NCI-H524 treated with DMSO at 0.1 percent for 48 hours (cell line): ENCODE results near the gene SPATC1L.
"Not testable (repeated sequence)": the region's sequence is repeated elsewhere in the genome, so short reads cannot be mapped to it uniquely, and the experiment has no call there.

ENCODE experiments used
- DNase-seq: peaks from one replicate; lab custom pipeline; 2025; lab: John Stamatoyannopoulos, UW

SPATC1L gene

DNA sequence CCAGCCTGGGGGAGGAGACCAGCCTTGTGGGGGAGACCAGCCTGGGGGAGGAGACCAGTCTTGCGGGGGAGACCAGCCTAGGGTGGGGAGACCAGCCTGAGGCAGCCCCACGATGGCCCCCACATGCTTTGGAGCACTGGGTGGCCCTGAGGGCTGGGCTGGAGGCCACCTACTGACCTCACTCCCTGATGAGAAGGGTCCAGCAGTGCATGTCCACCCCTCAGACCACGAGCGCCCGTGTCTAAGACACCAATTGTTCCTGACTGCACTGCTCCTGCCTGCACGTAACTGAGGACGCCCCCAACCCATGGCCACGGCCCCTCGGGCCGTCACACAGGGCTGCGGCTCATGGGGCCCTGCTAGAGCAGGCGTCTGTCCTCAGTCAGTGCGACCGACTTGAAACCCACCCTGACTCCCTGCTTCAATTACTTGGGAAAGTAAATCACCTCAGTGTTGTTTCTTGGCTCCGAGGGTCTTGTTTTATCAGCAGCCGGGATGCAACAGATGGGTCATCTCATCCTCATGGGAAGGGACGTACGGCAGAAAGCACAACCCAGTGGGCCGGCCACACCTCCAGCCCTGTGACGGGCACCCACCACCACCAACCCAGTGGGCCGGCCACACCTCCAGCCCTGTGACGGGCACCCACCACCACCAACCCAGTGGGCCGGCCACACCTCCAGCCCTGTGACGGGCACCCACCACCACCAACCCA lies at the start of gene SPATC1L:
Gene SPATC1L, minus strand, starts transcription at position 550 of the 715 bp plus-strand sequence. CDS start 1,643 bp downstream, outside the sequence.
- no peak for DNase-seq

DNA sequence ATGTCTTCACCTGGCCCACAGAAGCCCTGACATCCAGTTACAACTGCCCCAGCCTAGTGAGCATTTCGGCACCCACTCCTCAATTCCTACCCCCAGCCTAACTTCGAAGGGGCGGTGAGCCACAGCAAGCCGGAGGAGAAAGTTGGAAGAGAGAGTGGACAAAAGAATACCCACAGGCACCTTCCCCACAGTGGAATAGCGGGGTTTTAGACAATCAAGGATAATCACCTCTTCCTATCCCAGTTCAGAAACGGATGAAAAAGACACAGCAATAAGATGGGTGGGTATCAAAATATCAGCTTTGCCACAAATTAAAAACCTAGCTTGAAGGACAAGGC lies 45.6 kb upstream of the SPATC1L start:
- DNase-seq, result no peak

DNA sequence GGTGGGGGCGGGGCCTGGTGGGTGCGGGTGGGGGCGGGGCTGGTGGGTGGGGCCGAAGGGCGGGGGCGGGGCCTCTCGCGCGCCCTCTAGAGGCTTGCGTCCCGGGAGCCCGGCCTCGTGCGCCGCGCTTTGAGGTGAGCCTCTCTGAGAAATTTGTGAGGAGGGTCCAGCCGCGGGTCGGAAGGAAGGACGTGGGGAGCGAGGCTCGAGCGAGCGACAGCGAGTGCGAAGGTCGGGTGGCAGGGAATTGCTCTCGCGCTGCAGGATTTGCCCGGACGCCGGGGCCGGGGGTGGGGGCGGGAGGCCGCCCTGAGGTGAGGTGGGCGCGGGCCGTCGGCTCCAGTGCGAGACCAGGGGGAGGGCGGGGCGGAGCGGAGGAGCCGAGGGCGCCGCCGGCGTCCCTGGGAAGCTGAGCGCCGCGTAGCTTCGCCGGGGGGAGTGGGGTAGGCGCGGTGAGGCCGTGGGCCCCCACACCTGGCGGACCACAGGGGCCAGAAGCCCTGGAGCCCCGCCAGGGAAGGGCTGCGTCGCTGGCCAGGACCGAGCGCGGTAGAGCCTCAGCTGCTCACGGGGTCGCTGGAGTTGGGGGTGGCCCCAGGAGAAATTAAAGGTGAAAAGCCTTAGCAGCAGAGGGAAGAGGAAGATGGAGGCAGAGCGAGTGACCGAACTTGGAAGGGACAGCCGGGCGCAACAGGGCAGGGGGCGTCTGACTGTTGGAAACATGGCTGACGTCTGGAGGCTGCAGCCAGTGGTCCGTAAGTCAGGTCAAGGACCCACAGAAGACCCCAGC lies 45.1 kb upstream of the SPATC1L start:
- DNase-seq, result no peak

DNA sequence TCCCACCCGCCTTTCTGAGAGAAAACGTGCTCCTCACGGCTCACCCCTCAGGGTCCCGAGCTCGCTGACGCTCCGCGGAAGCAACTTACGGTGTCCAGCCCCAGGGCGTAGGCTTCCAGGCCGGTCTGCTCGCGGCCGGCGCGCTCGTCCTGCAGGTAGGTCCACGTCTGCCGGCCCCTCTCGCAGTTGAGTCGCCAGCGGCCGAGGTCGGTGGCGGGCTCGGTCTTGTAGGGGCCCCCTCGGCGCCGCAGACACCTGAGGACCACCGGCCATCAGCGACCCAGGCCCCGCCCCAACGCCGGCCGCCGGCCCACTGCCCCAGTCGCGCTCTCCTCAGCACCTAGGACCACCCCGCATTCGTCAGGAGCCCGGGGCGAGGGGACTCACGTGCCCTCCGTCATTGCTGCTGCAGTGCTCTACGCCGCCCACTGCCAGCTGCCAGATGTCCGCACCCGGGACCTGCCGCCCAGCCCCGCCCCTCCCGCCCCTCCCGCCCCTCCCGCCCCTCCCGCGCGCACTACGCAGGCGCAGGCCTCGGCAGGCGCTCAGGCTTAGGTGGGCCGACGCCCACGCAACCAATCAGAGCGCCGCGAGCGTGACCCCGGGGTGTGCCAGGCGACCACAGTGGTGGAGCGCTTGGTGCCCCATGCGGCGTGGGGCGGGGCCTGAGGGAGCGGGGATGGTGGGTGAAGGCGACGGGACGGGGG lies 44.2 kb upstream of the SPATC1L start, which contains the start of gene LSS:
Gene LSS, minus strand, starts transcription at position 430 of the 707 bp plus-strand sequence. Its CDS starts 29 bp downstream, at position 401.
- DNase-seq, result peak; percentile 81

DNA sequence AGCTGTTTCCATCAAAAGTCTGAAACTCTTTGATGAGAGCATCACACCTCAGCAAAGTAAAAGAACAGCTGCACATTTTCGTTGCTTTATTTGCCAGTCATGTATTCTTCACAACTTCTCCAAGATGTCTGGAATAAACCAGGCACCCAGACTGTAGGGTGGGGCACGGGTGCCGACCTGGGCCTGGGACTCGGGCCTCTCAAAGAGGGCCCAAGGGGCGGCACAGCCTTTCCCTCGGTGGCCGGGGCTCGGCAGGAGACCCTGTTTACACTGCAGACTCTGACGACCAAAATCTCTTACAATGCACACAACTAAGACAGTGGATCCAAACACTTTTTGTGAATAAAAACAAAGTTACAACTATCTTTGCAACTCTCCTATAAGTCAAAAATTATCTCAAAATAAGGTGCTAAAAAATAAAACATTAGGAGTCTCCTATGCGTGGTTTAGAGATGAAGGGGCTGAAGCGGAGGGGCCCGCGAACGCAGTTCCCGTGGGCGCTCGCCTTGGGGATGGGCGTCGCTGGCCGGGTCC lies 43.6 kb upstream of the SPATC1L start:
- DNase-seq, result no peak

DNA sequence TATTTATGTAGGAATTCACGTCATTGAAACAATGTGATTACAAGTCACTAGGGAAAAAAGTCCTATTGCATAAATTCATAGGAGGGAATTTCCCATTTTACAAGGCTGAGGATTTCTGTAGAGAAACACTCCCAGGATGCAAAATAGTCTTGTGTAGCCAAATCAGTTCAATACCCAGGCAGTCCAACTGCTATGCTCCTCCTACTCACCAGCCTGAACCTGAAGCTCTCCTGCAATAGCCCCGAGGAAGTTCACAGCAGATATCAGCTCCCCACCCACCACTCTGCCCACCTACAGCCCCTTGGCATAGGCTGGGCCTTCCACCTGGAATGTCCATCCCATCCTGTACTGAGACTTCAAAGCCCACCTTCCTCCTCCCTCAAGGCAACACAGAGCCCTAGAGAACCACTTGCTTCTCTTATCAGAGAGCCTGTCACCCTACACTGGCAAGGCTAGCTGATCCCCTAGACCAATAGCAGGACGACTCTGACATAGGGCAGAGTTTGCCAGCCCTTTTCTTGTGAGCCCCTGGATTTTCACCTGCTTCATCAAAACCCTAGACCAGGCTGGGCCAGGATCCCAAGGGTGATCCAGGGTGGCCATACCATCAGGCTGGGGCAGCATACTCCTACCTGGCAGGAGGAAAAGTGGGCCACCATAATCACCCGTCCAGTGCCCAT lies 42.8 kb upstream of the SPATC1L start:
- DNase-seq, result no peak

DNA sequence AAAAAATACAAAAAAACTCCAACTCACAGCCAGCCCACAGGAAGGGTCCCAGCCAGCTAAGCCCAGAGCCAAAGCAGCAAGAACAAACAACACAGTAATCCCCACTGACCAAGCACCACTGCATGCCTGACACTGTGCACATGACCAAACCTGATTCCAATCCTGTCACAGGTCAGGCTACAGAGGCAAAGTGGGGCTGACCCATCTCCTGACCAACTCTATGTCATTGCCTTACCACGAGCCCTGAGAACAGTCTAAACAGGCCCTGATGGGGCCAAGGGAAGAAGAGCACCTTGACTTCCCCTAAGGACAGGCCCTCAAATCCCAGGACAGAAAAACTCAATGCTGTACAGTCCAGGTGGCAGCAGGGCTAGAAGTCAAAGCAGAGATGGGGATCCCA lies 41.9 kb upstream of the SPATC1L start:
- no peak for DNase-seq

DNA sequence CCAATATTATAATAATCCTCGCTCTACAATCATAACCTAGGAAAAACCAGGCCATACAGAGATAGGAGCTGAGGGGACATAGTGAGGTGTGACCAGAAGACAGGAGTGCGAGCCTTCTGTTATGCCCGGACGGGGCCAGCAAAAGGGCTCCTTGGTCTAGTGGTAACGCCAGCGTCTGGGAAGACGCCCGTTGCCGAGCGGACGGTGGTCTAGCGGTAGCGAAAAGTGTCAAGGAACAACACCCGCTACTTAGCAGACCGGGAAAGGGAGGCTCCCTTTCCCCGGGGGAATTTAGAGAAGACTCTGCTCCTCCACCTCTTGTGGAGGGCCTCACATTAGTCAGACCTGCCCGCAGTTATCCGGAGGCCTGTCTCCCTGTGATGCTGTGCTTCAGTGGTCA lies 39.4 kb upstream of the SPATC1L start:
- DNase-seq, result not testable (repeated sequence)

DNA sequence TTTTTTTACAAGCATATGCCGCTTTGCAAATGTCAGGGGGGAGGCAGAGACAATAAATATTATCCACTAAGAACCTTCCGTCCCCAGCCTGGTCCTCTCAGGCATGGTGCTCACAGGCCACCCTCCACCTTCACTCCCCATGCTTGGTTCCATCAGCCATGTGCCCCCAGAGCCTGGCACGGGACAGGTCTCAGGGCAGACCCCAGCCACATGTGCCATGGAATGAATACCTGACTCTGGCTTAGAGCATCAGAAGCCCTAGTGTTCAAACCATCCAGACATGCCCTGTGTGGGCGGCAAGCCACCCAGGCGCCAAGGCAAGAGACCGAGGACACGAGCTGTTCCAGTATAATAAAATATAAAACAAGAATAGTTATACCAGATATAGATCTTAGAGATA lies 39.0 kb upstream of the SPATC1L start:
- no peak for DNase-seq

DNA sequence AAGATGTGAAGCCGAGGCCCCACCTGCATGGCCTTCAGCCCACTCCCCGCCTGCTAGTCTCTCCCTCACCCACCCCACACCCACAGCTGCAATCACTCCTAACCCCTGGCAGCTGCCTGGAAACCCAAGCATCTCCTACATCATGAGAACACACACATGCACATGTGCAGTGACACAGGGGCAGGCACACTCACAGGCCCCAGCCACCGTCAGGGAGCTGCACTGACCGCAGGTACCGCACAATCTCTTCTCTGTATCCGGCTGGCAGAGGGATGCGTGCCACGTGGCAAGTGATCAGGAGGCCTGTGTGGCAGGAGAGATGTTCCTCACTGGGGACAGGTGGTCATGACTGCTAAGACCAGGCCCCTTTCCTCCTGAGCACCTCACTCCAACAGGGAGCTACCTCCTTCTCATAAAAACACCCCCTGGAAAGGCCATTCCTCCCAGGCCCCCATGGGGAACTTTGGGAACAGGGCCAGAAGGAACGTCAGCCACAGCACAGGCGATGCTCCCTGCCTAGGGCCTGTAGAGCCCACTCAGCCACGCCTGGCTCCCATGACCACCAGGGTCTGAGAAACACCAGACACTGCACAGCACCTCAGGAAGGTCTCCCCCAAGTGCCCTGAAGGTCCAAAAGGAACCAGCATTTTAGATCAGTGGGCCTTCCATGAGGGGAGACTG lies 38.3 kb upstream of the SPATC1L start:
- no peak for DNase-seq

DNA sequence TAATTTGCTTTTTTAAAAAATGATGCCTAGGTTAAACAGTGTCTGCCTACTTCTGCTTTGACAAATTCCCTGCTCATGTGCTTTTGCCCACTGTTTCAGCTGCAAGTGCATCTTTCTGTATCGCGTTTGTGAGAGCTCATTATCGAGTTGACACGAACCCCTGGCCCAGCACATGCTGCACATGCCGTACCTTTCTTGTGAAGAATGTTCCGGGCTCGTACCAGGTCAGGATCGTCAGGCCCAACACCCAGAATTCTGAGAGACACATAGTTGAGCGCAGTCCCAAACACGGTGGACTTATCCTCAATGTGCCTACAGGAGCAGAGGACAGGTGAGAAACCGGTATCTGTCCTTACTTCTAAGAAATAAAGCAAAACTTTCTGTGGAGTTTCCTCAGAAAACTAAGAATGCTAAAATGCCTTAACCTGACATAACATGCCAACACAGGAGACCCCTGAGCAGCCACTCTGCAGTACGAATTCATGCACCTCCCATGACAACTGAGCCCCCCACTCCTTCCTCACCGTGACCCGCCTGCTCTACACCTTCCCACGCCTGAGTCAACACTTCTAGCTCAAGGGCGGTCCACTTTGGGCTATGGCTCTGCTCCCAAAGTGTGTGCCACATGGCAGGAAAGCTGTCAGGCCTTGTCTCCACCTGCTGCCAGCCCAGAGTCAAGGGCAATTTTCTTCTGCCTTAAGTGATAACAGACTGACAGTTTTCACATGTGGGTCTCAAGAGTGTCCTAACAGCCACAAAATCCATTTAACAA lies 37.6 kb upstream of the SPATC1L start:
- DNase-seq, result peak; percentile 4

DNA sequence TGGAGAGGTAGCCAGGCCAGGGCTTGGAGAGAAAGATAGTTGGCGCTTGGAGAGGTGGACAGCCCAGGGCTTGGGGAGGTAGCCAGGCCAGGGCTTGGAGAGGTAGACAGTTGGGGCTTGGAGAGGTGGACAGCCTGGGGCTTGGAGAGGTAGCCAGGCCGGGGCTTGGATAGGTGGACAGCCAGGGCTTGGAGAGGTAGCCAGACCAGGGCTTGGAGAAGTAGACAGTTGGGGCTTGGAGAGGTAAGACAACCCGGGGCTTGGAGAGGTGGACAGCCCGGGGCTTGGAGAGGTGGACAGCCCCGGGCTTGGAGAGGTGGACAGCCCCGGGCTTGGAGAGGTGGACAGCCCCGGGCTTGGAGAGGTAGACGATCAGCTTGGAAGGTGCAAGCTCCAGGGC lies 36.6 kb upstream of the SPATC1L start:
- DNase-seq, result no peak

DNA sequence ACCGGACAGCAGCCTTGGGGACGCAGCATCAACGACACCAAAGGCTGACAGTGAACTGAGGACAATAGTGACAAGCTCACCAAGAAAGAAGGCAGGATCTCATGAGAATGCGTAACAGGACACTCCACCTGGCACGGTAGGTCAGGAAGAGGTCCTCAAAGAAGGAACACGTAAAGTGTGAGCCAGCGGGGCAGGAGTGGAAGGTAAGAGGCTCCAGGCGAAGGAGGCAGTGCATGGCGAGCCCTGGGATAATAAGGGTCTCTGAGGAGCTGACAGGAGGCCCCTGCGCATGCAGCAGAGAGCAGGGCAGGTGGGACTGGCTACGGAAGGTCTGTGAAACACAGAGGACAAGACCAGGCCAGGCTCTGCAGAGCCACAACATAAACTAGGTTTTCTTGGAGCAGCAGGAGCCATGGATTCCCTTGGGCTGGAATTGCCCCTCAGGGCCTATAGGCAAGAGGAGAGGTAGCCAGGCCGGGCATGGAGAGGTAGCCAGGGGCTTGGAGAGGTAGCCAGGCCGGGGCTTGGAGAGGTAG lies 36.1 kb upstream of the SPATC1L start:
- DNase-seq, result no peak

DNA sequence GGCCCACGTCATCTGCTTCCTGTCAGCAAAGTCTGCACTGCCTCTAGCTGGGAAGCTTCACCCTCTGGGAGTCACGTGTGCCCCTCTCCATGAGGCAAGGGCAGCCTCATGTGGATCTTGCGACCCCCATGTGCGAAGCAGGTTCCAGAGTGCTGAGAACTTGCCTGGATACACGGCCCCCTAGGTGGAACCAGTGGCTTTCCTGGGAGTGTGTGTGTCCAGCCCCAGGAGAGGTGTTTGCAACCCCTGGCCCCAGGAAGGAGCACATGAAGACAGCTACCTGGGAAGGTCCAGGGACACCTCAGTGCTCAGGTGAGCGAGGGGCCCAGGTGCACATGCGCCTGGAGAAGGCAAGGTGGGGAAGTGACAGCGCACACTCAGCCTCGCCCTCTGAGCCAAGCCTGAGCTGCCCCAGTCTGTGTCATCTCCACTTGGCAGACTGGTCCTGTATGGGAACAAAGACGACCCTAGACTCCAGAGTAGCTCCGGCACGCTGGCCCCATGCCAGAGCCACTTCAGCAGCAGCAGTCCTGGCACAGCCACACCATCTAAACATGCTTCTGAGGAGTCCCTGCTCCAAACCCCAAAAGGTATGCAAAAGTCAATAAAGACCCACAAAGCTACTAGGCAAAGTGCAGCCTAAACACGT lies 35.5 kb upstream of the SPATC1L start:
- DNase-seq, result no peak

DNA sequence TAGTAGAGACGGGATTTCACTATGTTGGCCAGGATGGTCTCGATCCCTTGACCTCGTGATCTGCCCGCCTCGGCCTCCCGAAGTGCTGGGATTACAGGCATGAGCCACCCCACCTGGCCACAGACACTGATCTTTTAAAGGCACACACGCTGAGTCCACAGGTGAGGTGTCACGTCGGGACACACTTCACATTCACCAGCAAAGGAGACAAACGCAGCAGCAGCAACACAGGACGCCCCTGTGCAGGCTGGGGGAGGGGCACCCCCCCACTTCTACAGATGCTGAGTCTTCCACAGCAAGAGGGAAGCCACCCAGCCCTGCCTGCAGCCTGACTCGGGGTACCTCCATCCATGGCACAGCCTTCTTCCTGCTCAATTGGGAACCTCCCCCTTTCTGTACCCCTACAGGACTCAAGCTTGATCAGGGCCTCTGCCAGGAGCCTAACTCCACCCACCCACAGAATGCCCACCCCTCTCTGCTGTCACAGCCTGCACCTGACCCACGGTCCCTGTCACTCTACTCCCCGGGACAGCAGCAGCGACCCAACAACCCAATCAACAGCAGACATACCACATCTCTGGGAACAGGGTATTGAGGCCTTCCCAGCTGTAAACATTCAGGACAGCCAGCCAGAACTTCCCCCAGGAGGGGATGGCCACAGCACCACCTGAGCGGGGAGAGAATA lies 34.8 kb upstream of the SPATC1L start:
- no peak for DNase-seq

DNA sequence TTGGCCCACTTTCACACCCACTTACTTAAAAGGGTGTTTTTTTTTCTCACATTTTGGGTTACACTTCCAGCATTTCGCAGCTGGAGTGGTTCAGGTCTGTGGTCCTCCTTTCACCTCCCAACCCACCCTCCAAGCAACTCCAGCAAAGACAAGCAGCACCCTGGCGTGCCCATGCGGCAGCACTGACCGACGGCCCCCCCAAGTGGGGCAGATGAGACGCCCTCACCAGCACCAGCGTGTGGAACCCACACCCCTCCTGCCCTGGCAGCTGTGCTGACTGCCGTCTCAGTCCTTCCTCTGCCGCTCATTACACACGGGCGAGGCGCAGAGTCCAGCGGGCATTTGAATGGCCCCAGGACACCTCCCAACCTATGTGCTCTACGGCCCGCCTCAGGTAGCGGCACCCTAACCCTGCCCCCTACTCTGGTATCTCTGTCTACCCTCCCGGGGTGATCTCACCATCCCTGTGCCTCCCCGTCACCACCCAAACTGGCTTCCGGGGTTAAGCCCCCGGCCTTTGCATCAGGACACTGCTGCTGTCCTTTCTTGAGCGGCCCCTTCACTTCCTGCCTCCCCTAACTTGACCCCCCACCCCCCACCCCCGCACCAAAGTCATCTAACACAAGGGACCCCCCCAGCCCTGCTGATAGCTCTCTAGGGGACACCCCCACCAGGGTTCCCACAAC lies 33.4 kb upstream of the SPATC1L start:
- DNase-seq, result no peak

DNA sequence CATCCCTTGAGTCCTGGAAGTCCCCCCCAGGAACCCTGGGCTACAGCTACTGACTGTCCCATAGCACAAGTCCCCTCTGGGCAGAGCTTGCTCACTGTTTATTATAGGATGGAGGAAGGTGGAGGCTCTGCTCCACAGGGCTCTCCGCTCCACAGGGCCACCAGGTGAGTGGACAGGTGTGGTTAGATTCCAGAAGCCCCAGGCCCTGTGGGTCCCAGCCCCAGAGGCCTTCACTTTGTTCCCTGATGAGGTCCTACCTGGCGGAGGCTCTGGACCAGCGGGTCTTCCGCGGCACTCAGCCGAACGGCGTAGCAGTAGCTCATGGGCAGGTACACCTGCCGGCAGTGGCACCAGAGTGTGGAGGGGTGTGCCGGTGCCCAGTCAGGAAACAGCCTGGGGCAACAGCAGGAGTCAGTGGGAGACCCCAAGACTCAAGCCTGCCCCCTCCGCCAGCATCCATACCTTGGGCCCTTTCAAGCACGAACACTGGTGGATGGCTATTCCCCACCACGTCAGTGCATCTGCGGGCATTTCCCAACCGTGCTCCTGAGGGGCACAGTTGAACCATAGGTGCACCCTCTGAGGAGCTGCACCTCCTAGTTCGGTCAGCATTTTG lies 32.0 kb upstream of the SPATC1L start:
- DNase-seq, result no peak

DNA sequence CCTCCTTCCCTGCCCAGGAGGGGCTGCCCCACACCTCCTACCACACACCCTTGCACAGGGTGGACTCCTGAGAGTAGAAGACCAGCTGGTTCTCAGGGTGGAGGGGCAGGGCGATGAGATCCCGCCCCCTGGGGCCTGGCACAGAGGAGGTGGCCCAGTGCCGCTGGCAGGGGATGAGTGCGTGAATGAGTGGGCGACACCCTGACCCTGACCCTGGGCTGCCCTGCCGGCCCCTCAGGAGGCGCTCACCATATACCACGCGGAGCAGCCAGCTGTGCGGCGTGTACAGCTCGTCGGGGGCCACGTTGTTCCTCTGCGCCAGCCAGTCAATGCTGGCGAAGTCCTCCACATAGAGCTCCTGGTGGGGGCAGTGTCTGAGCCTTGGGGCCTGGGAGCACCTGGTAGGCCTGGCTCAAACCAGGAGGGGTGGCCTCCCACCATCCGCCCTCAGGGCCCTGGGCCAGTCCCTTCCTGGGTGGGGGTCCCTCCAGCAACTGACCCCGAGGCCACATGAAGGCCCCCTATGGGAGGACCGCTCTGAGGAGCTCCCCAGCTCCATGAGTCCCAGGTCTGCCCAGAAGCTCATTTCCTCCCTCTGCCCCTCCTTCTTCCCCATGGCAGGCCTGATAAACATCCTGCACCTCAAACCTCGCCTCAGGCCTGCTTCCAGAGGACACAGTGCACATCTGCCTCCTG lies 31.3 kb upstream of the SPATC1L start:
- no peak for DNase-seq
